Inferior parietal cortex (tissue), 1 donor: Measurements from ENCODE around the gene ASTL.
"Not testable (repeated sequence)": the region's sequence is repeated elsewhere in the genome, so short reads cannot be mapped to it uniquely, and the experiment has no call there.

Experiments
- DNase-seq: peaks from one replicate; pipeline ENCODE4 v3.0.0-alpha.2; 2016; ENCODE audit errors: extremely low spot score

Gene ASTL

DNA sequence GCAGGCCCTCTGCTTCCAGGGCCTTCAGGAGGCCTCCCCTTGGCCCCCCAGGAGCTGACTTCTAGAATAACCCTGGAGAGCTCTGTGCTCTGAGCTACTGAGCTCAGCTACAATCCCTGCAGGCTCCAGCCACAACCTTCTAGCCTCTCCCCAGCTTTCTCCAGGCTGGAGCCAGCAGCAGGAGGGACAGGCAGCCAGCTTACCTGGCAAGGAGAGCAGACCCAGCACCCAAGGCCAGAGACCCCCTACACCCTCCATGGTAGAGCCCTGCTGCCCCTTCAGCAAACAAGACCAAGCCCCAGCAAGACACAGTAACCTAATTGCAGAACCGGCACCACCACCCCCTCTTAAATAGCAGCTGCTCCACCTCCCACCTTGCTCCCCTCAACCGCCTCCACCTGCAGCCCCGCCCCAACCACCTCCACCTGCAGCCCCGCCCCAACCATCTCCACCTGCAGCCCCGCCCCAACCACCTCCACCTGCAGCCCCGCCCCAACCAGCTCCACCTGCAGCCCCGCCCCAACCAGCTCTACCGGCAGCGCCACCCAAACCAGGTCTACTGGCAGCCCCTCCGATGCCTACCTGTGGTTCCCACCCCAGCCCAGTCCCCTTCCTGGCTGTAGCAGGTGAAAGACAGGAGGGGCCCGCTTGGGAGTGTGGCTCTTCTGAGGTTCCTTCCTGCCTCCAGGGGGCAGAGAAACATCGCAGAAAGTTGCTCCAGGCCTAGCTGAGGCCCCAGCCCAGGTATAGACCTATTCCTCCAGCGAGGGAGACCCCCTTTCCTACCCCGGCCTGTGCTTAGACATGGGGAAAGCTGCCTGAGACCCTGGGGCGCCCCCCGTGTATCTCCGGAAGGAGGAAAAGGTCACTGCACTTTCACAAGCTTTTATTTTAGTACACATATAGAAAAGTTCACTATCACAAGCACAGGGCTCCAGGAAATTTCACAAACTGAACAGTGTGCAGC is at the start of gene ASTL:
ASTL (minus strand) TSS at position 324 of the 967 bp plus-strand sequence; CDS start at position 258, 66 bp downstream.
- DNase-seq: no peak

DNA sequence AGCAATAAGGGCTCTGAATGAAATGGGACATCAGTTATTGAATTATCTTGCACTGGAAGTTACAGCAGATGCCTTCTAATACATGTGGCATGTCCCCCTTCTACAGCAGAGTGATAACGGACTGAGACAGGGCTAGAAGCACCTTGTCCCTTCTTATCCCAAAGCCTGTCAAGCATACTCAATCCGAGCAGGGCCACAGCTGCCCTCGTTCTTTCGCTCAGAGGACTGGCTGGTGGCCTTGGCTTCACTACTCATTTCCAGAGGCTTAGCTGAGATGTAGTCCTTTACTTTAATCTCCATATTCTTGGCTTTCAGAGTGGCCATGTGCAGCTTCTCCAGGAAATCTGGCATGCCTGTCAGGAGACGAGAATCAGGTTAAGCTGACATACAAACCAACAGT is 48.3 kb upstream of the ASTL start:
- DNase-seq: no peak

DNA sequence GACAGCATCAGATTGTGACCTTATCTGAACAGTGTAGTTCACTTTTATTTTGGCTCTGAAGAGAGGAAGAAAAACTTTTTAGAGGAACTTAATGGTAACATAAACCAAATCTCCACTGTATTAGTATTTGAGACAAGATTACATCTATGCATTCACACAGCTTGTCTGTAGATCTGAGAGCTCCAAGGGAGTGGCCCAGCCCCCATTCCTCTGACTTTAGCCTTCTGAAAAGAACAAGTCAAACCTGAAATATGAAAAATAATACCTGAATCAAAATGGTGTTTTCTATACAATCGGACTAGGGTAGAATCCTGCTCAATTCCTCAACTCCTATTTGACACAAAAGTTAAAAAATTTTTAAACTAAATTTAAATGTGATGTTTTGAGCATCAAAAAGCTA is 47.2 kb upstream of the ASTL start:
- DNase-seq: no peak

DNA sequence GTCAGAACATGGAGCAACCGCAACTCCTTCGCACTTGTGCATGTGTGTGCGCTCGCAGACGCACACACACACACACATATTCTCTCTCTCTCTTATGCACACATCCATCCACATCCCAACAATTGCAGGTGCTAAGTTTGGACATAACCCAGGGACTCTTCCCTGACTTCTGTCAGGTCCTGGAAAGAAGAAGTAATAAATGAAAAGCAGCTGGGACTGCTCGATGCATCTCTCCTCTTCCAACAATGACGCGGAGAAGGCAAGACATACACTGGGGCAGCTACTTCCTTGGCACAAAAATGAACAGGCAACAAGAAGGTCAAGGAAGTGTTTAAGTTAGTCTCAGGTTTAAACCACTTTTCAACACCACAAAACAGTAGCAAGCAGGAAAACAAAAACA is 46.7 kb upstream of the ASTL start:
- no peak for DNase-seq

DNA sequence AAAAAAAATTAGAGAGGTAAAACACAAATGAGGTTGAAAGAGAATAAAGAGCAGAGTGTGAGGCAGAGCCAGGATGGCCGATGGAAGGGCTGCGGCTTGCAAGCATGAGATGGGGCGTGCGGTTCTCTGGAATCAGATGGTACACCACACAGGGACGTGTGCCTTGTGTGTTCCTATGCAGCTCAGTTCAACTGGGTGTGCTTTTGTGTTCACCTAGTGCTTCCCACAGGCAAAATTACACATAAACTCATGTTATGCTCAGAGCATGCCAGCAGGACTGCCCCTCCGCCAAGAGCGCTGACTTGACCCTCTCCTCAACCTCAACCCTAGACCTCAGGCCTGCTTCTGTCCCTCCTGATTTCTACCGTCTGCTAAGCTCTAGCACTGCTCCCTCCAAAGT is 45.9 kb upstream of the ASTL start:
- DNase-seq: no peak

DNA sequence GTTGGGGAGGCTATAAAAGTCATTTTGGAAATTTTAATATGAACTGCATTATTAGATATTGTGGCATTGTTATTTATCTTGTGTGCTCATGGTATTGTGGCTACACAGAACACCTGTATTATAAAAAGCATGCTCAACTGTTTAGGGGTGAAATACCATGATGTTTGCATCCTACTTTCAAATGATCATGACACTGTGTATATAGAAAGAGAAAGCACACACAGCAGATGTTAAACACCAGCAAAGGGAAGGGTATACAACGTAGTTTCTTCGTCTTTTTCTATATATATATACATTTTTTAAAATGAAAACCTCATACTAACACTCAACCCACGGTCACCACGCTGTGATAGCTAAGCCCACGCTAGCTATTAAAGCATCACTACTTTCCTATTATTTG is 43.2 kb upstream of the ASTL start:
- no peak for DNase-seq

DNA sequence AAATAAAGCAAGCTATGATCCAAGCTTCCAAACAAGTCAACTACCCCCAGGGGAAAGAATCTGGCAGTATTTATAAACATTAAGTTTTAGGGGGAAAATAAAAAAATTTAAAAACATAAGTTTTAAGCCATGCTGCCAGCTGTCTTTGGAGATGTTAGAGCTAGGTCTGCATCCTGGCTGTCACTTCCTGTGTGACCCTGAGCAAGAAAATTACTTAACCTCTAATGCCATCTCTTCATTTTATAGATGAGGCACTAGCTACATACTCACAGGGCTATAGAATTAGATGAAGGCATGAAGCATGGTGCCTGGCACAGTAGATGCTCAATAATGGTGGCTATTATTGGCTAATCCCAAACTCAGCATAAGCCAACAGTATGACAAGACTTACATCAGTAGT is 42.2 kb upstream of the ASTL start:
- no peak for DNase-seq

DNA sequence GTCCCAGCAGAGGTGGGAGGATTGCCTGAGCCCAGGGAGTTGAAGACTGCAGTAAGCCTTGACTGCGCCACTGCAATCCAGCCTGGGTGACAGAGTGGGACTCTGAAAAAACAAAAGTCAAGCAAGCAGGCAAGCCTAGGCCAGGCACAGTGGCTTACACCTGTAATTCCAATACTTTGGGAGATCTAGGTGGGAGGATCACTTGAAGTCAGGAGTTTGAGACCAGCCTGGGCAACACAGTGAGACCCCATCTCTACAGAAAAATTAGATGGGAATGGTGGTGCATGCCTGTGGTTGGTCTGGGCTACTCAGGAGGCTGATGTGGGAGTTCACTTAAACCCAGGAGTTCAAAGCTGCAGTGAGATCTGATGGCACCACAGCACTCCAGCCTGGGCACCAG is 41.7 kb upstream of the ASTL start:
- DNase-seq: no peak

DNA sequence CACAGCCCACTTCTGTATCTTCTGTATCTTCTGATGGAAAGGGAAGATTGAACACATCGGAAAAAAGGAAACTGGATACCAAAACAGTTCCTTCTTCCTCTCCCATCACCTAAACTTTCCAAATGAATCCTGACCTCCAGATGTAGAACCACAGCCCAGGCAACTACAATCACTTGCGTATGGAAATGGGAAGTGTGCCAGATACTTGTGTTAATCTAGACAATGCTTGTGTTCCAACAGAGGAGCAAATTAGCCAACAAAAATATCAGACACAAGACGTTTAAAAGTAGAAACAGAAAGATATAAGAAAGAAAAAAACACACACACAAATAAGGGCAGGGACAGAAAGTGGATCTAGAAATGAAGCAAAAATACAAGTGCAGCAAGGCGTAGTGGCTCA is 38.4 kb upstream of the ASTL start:
- DNase-seq: no peak

DNA sequence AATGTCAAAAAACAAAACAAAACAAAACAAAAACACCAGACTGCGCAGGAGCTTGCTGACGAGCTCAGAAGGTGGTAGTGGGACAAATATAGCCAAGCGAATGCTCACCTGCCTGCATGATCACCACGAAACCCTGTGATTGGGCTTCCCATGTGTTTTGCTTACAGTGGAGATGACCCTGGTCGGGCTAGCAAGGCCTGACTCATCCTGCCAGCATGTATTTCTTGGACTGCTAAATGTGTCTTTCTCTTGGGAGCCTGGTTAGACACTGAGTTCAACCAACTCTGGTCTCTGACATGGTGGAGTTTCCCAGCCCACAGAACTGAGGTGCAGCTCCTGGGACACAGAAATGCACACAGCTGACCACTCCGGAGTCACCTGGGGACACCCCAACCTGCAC is 37.6 kb upstream of the ASTL start:
- DNase-seq: no peak

DNA sequence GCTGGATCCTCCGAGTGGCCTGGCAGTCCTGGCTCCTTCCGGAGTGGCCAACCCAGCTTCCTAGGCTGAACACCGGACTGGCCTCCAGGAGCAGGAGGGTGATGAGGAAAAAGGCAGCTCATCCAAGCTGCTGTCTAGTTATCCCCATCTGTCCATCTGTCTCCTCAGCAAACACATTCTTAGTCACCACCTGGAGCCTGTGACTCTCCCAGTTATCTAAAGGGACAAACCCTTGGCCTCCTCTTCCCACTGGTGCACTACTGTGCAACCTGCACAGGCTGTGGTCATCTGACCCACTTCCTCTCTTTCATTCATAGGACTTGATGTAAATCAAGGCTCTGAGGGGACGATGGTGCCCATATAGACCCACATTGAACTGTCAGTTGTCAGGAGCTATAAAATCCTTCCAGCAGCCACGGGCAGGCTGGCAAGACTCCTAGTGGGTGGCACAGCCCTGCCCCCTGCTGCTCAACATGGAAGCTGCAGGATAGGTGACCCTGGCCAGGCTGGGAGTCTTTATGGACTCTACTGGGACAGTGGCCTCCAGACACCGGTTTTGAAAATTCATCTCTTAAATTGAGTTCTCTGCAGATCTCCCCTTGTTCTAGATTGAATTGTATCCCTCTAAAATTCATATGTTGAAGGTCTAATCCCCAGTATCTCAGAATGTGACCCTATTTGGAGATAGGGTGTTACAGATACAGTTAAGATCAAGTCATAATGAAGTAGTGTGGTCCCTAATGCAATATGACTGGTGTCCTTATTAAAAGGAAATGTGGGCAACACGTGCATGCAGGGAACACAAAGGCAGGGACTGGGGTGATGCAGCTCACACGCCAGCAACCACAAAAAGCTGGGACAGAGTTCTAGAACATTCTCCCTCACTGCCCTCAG is 36.2 kb upstream of the ASTL start:
- DNase-seq: peak; percentile 86

DNA sequence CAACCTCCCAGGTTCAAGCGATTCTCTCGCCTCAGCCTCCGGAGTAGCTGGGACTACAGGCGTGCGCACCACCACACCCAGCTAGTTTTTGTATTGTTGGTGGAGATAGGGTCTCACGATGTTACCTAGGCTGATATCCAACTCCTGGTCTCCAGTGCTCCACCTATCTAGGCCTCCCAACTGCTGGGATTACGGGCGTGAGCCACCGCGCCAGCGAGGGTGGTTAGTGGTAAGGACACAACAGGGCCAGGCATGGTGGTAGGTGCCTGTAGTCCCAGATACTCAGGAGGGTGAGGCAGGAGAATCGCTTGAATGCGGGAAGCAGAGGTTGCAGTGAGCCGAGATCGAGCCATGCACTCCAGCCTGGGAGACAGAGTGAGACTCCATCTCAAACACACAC is 33.5 kb upstream of the ASTL start:
- no peak for DNase-seq

DNA sequence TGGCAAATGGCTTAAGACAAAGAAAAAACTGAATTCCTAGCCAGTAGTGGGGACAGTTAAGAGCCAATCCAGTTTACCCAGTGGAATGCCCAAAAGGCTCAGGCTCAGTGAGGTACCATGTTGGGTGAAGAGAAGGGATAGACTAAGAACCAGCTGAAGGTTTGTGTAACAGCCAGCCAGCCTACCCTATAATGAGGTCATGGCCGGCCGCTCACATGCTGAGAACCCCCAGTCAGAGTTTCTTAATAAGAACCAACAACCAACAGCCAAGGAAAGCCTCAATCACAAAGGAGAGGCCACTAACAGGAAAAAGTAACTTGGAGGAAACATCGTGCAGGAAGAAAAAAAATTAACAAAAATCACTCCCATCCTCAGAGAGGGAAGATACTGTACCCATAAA is 32.3 kb upstream of the ASTL start:
- no peak for DNase-seq

DNA sequence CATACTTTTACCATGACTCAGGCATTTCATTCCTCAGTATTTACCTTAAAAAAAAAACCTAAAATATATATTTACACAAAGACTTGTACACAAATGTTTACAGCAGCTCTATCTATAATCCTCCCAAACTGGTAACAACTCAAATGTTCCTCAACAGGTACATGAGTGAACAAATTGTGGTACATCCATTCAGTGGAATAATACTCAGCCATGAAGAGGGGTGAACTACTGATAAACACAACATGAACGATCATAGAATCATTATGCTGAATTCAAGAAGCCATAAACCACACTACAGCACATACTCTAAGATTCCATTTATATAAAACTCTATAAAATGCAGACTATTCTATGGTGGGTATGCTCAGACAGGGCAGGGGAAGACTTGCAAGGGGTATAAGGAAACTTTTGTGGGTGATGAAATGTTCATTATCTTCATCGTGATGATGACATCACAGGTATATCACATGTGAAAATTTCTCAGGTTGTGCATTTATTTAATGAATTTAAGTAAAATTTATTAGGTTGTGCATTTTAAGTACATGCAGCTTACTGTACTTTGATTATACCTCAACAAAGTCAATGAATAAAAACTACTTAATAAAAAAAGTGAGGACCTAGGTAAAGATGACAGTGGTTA is 31.7 kb upstream of the ASTL start:
- DNase-seq: no peak

DNA sequence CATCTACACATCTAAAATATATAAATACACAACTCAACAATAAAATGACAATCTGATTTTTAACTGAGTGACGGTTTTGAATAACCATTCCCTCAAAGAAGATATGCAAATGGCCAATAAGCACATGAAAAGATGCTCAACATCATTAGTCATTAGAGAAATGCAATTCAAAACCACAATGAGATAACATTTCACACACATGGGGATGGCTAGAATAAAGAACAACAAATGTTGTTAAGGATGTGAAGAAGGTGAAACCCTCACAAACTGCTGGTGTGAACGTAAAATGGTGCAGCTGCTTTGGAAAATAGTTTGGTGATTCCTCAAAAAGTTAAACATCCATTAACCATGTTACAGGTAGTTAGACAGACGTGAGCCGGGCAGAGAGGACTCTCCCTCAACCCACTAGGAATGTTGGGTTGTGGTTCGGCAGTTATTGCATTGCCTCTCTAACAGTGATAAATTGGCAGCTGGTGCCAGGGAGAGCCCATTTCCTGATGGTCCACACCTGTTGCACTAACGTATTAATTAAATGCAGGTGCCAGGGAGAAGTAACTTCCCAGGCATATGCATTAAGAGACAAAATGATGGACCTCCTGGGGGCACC is 29.2 kb upstream of the ASTL start:
- no peak for DNase-seq

DNA sequence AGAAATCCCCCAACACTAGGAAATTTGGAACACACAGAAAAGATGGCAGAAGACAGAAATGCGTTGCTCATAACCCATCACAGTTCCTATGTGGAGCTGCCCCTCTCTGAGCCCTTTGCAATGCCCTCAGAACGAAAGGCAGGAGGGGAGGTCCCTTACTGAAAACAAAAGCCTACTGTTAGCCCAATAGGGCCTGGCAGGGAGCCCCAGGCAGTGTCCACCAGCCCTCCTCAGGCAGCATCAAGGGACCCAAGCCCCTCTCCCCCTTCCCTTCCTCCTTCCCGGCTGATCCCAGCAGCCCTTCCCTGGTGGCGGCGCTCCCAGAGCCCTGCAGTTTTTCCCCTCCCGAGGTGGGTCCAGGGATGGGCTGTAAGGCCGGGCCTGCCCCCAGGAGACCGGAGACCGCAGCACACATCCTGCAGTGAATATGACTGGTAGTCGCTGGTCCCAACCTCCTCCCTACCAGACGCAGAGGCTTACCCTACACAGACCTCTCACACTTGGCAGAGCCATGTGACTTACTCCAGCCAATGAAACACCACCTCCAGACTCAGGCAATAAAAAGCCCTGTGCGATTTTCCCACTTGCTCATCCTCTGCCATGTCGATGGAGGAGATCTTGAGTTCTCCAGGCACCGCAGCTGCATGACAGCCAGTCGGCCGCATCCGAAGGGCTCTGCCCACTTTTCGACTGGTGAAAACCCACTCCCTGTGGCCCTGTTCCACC is 26.3 kb upstream of the ASTL start:
- peak; percentile 71 for DNase-seq

DNA sequence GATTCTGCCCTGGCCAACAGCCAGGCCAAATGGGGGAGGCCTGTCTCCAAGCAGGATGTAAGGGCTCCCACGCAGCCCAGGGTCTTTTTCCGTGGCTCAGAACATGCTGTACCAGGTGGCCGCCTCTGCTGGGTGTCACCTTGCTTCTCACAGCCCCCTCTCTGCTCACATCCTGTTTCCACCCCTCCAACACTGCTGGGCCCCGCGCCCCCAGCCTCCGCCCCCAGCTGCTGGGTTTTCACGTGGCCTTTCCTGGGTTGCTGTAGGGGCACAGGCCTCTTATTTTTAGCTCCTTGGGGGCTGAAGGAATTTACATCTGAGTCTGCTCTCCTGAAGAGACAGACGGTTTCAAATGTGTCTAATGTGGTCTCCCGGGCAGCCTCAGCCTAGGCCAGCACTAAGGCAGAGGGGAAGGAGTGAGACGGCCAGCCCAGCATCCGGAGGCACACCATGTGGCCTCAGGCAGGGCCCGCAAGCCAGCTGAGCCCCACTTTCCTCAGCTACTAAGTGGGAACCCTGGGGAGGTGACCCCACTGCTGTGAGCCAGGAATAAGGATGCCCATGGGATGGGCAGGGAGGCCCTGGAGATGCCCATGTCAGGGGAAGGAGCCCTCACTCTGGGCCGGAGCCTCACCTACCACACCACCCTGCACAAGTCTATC is 25.6 kb upstream of the ASTL start:
- DNase-seq: no peak

DNA sequence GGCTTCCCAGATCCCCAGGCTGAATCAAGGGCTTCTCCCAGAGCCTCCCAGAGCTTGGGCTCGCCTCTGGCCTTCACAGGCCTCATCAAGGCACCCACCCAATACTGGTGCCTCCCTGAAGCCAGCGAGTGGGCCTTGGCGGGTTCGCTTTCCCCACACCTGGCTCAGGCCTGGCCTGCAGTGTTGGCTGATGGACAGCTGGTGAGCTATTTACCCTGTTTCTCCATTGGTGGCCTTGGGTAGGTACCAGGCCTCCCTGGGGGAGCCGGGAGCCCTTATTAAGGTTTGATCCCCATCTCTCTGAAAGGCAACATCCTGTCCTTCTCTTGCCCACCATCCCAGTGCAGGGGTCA is 25.1 kb upstream of the ASTL start:
- DNase-seq: no peak

DNA sequence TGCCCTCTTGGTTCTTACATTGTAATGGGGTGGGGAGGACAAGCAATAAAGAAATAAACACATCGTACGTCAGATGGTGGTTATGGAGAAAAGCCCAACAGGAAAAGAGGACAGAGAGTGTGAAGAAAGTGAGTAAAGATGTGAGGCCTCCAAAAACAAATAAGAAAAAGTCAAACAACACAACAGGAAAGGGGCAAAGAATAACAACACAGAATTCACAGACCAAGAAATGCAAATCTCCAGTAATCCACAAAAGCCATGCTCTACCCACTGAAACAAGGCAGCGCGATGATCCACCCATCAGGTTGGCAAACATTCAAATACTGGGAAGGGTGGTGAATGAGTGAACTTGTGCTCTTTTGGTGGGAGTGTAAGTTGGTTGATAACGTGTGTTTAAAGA is 23.6 kb upstream of the ASTL start:
- DNase-seq: no peak

DNA sequence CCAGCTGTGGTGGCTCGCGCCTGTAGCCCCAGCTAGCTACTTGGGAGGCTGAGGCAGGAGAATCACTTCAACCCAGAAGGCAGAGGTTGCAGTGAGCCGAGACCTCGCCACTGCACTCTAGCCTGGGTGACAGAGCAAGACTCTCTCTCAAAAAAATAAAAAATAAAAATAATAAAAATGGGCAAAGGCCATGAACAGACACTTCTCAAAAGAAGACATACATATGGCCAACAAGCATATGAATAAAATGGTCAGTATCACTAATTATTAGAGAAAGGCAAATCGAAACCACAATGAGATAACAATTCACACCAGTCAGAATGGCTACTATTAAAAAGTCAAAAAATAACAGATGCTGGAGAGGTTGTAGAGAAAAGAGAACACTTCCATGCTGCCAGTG is 22.1 kb upstream of the ASTL start:
- not testable (repeated sequence) for DNase-seq
